NCI-H1417 treated with DMSO at 0.1 percent for 48 hours (cell line): ENCODE data around the gene CAMTA1.

Experiments used
- DNase-seq: peaks from one replicate; lab custom pipeline; 2025; lab: John Stamatoyannopoulos, UW

The CAMTA1 gene

DNA sequence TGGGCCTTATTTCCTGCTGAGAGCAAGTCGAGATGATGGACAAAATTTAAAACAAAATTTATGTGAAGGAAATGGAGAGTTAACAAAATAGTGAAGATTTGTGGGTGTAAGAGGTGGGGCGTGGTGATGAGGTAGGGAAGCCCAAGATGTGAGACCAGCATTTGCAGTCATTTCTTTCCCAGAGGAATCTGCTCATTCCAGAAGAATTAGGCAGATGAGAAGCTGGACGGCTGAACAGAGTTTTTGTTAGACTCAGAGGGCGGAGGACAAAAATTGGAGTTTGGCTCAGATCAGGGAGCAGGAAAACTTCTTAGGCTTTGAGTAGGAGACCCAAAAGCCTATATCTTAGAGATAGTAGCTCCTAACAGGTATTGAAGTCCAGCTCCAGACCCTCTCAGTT lies 65.3 kb downstream of the CAMTA1 start:
- no peak for DNase-seq

DNA sequence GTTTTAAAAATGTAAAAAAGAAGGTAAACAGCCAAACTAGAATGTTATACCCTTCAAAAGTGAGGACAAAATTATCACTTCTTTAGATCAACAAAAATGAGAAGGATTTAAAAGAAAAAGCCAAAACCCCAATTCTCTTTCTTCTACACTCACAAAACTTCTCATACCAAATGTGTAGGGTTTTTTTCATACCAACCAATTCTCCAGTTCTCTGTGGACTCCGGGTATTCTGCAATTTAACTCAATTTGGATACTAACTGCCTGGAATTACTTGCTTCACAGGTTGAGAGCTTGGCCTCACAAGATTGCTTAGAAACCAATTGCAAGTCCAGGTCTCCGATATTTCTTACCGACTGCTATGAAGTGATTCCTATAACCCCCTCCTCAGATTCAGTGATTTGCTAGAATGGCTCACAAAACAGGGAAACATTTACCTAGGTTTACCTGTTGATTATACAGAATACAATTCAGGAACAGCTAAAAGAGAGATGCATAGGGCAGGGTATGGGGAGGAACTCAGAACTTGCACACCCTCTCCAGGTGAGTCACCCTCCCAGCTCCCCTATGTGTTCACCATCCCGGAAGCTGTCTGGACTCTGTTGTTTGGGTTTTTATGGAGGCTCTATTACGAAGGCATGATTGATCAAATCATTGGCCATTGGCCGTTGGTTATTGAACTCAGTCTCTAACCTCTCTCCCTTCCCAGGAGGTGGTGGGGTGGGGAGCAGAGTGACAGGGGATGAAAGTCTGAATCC lies 67.1 kb downstream of the CAMTA1 start:
- DNase-seq: no peak

DNA sequence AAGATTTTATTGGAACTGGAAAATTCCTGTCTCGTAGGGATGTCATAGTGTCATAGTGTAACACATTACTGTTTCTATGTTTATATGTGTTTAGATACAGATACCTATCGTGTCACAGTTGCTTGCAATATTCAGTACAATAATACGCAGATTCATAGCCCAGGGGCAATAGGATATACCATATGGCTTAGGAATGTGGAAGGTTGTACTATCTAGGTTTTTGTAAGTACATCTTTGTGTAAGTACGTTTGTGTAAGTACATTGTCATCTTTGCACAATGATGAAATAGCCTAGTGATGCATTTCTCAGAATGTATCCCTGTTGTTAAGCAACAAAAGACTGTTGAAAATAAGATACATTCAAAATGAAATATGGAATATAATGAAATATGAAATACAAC lies 68.9 kb downstream of the CAMTA1 start:
- DNase-seq: no peak

DNA sequence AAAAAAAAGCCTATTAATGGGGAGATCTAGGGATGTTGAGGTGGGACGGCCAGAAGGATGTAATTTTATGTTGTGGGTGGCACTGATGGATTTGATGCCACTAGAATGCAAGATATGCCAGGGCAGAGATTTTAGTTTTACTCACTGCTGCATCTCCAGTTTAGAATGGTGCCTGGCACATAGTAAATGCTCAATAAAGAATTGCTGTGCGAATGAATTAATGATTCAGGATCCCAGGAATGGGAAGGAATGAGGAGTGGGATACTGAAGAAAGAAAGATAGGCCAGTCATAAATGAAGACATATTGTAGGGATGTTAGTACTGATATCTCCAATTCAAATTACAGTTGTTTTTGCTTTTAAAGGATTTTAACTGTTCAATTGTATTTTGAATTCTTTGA lies 72.6 kb downstream of the CAMTA1 start:
- no peak for DNase-seq

DNA sequence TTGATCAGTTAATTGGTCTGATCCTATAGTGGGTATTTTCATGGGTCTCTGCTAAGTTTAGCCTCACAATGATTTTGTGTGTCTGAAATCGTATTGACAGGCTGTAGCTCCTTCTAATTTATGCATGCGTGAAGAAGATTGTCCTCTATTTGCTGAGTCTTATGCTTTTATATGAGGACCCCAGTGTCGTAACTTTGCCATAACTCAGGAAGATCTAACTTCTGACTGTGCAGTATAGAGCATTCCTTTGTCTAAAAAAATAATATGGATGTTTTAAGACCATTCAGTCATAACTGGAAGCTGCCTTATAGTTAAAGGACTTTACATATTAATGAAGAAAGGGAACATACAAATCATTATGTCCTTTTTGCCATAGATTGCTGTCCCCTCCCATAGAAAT lies 73.3 kb downstream of the CAMTA1 start:
- no peak for DNase-seq

DNA sequence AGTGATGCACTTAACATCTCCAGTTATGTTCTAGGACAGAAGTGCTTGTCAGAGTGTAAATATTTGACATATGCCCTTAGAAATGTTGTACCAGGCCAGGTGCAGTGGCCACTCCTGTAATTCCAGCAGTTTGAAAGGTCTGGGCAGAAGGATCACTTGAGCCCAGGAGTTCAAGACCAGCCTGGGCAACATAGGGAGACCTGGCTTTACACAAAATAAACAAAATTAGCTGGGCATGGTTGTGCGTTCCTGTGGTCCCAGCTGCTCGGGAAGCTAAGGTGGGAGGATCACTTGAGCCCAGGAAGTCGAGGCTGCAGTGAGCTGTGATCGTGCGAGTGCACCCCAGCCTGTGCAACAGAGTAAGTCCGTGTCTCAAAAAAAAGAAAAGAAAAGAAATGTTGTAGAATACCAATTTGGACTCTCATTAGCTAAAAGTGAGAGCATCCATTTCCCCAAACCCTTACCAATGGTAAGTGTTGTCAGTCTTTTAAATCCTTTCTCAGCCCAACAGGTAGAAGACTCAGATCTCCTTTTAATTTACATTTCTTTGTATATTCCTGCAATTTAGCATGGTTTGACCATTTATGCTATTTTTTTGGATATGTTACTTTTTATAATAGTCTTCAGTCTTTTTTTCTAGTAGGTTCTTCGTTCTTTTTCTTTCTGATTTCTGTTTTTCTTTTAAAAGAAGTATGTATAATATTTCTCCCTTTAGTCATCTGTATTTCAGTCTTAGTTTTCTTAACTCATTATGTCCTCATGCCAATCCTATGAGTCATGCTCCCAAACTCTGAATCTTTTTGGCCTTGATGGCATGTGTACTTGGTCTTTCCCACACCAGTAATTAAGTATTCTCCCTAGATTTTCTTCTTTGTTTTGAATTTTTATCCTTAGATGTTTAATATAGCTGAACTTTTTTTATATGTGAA lies 74.4 kb downstream of the CAMTA1 start:
- no peak for DNase-seq

DNA sequence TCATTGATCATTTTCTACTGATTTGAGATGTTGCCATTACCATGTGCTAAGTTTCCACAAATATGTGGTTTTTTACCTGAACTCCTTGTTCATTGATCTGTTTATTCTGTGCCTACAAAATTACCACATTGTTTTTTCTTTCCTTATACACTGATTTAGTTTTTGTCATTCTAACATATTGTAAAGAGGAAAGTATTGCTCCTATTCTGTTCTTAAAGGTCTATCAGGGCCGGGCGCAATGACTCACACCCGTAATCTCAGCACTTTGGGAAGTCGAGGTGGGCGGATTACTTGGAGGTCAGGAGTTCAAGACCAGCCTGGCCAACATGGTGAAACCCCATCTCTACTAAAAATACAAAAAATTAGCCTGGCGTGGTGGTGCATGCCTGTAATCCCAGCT lies 75.1 kb downstream of the CAMTA1 start:
- no peak for DNase-seq

DNA sequence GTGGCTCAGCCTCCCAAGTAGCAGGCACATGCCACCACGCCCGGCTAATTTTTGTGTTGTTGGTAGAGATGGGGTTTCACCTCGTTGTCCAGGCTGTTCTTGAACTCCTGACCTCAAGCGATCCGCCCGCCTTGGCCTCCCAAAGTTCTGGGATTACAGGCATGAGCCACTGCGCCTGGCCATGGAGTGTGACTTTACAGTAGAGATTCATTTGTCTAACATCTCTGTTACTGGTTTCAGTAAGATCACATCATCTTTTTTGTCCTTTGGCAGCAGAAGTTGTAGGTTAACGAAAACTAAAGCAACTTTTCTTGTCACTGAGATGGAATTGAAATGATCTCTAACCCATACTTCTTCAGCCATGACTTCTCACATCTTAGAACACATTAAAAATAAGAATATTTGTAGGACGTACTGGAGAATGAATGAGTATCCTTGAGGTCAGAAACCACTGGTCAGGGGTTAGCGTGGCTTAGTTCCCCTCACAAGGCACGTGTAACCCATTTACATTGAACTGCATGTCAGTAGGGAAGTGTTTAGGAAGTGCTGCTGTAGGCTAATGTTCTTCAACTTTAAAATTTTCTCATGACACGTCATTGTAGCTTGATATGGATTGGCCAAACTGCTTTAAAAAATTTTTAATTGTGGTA lies 75.9 kb downstream of the CAMTA1 start:
- DNase-seq: no peak

DNA sequence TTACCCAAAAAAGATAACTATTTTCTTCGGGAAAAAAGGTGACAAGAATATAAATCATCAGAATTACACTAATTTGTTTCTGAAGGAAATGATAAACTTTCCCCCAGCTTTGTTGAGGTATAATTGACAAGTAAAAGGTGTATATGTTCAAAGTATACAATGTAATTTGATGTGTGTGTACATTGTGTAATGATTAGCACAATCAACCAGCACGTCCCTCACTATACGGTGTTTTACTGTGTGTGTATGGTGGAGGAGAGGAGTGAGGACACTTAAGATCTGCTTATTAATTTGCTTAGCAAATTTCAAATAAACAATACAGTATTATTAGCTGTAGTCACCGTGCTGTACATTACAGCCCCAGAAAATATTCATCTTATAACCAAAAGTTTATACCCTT lies 77.7 kb downstream of the CAMTA1 start:
- DNase-seq: no peak

DNA sequence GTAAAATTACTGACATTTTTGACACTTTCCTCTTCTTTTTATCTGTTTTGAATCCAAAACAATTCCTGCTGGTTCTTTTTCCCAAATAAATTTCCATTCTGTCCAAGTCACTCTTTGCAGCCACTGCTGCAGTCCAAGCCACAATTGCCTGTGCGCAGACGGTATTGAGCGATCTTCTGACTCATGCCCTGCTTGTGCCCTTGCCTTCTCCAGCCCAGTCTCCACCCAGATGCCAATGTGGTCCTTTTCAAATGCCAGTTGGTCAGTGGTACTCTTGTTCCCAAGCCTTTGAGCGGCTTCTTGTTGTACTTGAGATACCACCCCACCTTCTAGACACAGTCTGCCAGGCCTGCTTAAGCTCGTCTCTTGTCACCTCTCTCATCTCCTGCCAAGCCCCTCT lies 78.9 kb downstream of the CAMTA1 start:
- DNase-seq: no peak

DNA sequence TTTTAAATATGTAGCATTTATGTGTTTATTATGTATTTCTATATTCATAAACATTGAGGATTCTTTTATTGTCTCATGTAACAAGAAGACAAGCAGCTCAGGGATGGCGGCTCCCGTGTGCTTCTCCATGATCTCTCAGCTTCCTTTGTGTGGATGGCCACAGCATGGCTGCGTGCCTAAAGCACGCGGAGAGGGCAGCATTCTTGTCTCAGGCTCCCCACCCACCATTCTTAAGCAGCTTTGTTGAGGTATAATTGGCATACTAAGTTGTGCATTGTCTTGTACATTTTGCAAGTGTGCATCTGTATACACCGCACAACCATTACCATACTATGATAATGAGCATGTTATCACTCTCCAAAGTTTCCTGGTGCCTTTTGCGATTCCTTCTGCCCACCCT lies 81.6 kb downstream of the CAMTA1 start:
- no peak for DNase-seq

DNA sequence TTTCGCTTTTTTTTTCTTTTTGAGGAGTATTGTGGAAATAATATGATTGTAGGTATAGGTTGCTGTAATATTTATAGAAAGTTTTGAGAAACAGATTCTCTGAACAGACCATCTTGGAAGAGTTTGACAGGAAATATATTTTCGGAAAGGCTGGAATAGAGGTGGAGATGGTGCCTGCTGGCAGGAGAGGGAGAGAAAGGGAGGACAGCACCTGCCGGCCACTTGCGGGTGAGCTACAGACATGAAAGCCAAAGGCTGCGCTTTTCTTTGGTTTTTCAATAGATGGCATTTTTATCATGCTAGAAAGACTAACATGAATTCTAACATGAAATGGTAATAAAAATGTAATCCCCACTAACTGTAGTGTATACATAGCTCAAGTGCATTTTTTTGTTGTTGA lies 82.1 kb downstream of the CAMTA1 start:
- no peak for DNase-seq

DNA sequence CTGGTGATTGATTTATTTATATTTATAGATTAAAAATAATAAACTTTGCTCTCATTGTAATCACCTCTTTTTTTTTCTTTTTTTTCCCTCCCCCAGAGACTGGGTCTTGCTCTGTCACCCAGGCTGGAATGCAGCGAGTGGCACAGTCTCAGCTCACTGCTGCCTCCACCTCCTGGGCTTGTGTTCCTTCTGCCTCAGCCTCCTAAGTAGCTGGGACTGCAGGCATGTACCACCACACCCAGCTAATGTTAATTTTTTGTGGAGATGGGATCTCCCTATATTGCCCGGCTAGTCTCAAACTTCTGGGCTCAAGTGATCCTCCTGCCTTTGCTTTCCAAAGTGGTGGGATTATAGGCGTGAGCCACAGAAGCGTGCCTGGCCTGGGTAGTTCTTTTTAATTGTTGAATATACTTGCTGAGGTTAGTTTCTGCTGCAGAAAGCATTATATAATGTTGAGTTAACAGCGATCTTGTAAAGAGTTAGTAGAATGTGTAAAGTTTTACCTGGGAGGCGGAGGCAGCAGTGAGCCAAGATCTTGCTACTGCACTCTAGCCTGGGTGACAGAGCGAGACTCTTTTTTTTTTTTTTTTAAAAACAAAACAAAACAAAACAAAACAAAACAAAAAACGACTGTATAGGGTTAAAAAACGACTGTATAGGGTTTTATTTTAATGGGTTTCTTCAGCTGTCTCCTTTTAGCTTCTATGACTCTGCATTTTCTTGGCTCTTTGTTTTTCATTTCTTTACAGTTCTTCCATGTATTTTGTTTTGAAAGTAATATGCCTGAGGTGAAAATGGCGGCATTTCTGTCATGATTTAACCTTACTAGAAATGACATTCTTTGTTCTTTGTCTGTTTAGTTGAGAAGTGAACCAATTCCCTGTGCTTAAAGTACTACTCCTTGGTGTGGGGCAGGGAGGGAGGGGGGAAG lies 82.7 kb downstream of the CAMTA1 start:
- no peak for DNase-seq

DNA sequence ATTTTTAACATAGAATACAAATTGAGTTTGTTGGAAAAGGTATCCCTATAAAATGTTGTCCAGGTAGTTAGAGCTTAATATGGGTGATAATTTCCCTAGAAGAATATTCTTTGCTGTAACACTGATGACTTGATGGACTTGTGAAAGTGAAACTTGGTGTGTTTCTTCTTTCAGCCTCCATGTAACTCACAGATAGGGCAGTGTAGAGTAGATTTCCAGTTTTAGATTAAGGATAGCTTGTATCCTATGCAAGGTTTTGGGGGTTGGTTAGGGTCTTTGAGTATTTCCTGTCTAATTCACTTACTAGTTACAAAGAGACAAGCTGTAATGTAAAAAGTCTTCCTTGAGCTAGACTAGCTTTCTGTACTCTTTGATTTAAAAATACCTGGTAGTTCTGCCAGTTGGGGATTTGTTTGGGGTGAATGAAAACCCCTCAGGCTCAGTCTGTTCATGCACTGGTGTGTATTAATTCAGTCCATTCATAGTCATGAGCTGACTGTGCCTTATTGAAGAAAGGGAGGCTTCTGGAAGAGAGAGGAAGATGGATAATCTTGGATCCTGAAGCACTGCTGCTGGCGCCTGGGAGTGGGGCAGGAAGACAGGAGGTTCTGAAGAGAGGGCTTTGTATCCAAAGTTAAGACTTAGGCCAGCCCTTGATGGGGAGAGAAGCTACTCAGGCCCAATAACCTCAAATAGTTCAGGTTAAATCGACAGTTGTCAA lies 83.6 kb downstream of the CAMTA1 start:
- no peak for DNase-seq

DNA sequence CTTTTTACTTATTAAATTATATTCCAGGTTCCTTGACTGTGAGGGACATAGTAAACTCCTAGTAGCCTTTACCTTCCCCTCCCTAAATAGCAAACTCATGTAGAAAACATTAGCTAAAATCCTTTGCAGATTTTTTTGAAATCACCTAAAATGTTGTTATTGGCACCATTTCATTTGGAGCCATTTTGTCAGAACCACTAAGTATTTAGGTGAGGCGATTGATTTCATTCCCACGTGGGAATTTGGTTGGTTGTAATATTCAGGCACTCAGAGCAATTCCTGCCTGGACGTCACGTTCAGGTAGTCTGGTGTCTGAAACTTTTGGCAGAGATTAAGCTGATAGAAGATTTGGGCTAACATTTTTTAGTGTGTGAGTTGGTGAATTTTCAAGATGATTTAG lies 84.3 kb downstream of the CAMTA1 start:
- DNase-seq: no peak

DNA sequence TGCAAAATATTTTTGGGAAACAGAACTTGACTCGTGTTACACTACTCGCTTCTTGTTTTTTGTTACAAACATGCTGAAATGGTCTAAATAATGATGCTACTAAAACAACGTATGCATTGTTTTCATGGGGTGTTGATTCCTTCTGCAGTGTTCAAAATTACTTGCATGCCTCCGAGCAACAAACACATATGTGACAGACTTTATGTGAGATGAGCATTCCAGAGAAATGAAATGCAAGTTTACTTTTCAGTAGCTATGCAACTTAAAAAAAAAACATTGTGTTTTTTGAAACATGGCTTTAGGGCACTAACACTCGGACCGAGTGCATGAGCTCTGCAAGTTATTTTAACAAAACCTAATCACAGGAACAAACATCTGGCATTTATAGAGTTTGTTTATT lies 84.8 kb downstream of the CAMTA1 start:
- DNase-seq: no peak

DNA sequence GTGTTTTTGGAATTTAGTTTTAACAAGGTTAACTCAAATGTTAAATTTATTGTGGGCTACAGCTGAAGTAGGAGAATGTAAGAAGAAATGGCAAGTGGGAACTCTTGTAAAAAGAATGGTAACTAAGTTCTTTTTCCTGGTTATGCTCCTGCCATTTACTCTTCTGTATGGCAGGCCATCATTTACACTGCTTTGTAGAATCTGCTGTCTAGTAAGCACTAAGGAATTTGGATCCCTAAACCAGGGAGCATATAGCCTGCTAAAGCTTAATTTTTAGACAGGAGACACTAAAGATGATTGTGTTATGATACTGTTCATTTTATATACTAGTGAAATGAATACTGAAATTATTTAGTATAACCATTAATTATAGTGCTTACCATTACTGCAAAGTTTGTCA lies 85.3 kb downstream of the CAMTA1 start:
- DNase-seq: no peak

DNA sequence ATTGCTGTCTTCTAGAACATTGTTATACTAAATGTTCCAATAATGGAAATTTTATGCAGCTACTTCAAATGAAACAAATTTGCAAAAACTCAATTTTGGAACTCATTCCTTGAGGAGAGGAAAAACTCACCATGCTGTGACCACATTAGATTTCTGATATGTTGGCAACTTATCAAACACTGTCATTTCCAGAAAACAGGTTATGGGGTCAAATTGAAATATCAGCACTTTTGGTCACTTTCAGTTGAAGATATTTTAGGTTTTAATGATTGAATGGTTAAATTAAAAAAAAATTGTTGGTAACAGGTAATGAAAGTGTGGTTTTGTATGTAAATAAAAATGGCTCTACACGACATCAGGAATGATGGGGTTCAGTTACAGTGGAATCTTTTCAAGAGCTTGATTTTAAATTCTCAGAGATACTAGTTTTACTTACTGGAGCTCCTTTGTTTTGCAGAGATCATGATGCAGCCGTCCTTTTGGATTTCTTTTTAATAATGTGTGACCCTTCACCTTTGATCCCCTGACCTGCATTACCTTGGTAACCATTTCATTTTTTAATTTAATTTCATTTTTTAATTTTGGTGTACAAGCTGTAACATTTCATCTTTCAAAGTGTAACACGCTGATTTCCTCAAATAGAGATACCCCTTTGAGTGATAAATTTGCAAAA lies 86.2 kb downstream of the CAMTA1 start:
- no peak for DNase-seq

DNA sequence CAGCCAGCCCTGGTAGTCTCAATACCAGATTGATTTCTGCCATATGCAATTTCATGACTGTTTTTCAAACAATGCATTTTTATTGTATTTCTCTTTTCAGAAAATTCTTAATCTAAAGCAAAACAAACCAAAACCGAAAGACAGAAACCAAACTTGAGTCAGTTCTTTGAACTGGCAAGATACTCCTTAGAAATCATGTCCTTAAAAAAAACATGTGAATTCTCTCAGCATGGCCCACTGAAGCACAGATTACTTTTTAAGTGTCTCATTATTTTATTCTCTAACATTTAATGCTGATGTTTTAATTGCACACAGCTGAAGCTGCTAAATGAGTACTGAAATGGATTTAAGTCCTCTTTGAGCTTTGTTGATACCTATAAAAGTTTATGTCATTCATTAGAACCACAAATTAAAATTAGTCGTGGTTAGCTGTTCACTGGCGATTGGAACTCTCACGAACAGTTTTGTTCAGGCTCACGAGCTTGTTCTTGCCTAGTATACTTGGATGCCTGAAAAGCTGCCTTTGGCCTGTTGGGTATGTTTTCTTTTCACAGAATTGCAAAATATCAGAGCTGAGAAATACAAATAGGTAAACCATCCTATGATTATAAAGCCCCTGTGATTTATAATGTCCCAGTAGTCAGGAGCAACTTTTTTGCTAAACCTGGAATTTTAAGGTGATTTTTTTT lies 87.5 kb downstream of the CAMTA1 start:
- no peak for DNase-seq
